HL-60 (cell line): ENCODE measurements around the gene RASAL2.

Source experiments
- DNase-seq, 2 experiments: peaks; one replicate each; pipeline ENCODE4 v3.0.0-alpha.2; 2010 to 2020; ENCODE audit warnings: low read depth in 1 of 2, low spot score in 1 of 2
- H3K27ac ChIP-seq: fragments of 250-450 bp; sonication (Bioruptor Pico); replicated peaks from 2 replicates; pipeline ENCODE4 v1.5.1; 2020; ENCODE audit warnings: mild to moderate bottlenecking, moderate library complexity
- H3K27me3 ChIP-seq: fragments of 250-450 bp; sonication (Bioruptor Pico); 2 replicates; pipeline ENCODE4 v1.5.1; 2021; ENCODE audit warnings: mild to moderate bottlenecking, moderate library complexity; ENCODE audit not compliant: insufficient read depth, poor library complexity, severe bottlenecking
- H3K4me3 ChIP-seq: replicated peaks from 2 replicates; pipeline ENCODE4 v1.5.1; 2011; ENCODE audit warnings: mild to moderate bottlenecking, control low read depth, low read length; ENCODE audit not compliant: insufficient read depth
- GABPA ChIP-seq: IDR thresholded peaks from 2 replicates; pipeline ENCODE4 v1.6.1; 2012; ENCODE audit warnings: low read depth
- POLR2AphosphoS5 ChIP-seq: IDR thresholded peaks from 2 replicates; pipeline ENCODE4 v1.6.1; 2012; ENCODE audit warnings: low read depth
- SPI1 ChIP-seq: IDR thresholded peaks from 2 replicates; pipeline ENCODE4 v1.6.1; 2012; ENCODE audit warnings: low read depth, mild to moderate bottlenecking, borderline replicate concordance
- TF ChIP-seq, protein P1 (sequence below): IDR thresholded peaks from one replicate; pipeline ENCODE4 v1.5.1; 2011; ENCODE audit warnings: low read length, control low read depth, inconsistent platforms; ENCODE audit not compliant: insufficient read depth
- TF ChIP-seq, protein P2 (sequence below): IDR thresholded peaks from 2 replicates; pipeline ENCODE4 v1.6.1; 2012; ENCODE audit warnings: low read depth; ENCODE audit not compliant: insufficient replicate concordance

RASAL2 gene

DNA sequence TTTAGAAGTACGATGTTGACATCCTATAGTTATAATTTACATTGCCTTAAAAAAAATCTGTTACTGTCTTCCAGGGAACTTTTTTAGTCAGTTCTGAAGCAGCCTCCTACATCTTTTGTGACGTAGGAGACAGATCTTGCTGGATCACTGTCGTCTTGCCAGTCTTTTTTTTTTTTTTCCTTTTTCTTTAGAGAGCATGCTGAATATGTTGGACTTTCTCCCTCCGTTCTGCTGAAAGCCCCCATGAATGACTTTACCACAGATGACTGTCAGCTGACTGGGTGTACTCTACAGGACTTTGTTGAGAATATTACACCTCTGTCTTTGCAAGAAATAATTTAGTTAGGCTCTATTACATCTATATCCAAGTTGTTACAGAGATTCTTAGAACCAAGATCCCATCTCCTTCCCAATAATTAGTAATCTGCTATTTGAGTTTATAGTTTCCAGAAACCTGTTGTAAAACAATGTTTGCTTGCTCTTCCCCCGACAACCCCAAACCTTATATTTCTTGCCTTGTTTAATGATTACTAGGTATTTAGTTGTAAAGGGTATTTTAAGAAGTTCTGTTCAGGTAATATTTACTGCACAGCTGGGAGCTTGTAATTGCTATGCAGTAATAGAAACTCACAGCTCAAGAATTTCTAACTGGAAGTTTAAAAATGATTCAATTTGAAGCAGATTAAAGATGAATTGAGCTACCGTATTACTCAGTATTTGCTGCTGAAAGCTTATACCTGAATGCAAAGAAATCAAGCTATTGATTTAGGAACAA is 61.8 kb downstream of the RASAL2 start:
- no peak for DNase-seq
- TF ChIP-seq POLR2AphosphoS5 (no peak), GABPA (no peak), SPI1 (no peak)
- TF ChIP-seq, protein P1, sequence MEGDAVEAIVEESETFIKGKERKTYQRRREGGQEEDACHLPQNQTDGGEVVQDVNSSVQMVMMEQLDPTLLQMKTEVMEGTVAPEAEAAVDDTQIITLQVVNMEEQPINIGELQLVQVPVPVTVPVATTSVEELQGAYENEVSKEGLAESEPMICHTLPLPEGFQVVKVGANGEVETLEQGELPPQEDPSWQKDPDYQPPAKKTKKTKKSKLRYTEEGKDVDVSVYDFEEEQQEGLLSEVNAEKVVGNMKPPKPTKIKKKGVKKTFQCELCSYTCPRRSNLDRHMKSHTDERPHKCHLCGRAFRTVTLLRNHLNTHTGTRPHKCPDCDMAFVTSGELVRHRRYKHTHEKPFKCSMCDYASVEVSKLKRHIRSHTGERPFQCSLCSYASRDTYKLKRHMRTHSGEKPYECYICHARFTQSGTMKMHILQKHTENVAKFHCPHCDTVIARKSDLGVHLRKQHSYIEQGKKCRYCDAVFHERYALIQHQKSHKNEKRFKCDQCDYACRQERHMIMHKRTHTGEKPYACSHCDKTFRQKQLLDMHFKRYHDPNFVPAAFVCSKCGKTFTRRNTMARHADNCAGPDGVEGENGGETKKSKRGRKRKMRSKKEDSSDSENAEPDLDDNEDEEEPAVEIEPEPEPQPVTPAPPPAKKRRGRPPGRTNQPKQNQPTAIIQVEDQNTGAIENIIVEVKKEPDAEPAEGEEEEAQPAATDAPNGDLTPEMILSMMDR = no peak
- TF ChIP-seq, protein P2, sequence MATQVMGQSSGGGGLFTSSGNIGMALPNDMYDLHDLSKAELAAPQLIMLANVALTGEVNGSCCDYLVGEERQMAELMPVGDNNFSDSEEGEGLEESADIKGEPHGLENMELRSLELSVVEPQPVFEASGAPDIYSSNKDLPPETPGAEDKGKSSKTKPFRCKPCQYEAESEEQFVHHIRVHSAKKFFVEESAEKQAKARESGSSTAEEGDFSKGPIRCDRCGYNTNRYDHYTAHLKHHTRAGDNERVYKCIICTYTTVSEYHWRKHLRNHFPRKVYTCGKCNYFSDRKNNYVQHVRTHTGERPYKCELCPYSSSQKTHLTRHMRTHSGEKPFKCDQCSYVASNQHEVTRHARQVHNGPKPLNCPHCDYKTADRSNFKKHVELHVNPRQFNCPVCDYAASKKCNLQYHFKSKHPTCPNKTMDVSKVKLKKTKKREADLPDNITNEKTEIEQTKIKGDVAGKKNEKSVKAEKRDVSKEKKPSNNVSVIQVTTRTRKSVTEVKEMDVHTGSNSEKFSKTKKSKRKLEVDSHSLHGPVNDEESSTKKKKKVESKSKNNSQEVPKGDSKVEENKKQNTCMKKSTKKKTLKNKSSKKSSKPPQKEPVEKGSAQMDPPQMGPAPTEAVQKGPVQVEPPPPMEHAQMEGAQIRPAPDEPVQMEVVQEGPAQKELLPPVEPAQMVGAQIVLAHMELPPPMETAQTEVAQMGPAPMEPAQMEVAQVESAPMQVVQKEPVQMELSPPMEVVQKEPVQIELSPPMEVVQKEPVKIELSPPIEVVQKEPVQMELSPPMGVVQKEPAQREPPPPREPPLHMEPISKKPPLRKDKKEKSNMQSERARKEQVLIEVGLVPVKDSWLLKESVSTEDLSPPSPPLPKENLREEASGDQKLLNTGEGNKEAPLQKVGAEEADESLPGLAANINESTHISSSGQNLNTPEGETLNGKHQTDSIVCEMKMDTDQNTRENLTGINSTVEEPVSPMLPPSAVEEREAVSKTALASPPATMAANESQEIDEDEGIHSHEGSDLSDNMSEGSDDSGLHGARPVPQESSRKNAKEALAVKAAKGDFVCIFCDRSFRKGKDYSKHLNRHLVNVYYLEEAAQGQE = no peak
- Histone ChIP-seq H3K27ac (no peak overlapping the region), H3K4me3 (no peak overlapping the region), H3K27me3 (no peaks in the 10 kb centered on the region)

DNA sequence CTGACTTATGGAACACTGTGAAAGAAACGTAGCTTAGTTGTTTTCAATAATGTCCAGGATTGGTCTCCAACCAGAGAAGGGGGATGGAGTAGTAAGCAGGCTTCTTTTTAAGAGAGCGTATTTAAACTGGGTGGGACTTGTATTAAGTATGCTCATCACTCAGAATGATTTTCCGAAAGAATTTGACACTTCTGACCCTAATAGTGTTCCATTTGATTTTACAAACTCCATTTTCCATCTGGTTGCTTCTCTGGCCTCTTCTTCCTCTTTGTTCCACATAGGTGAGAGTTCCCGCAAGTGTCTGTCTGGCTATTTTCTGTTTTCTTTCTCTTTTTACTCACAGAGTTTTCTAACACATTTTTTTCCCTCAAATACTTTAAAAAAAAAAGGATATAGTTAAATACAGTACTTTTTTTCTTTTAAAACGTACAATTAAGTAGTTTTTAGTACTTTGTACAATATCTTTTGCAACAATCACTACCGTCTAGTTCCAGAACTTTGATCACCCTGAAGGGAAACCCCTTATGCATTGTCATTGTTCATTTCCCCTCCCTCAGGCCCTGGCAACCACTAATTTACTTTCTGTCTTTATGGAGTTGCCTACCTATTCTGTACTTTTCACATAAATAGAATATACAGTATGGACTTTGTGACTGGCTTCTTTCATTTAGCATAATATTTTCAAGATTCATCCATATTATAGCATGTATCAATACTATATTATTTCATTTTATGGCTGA is 67.0 kb downstream of the RASAL2 start:
- Histone ChIP-seq H3K27ac (no peak overlapping the region), H3K4me3 (no peak overlapping the region), H3K27me3 (no peaks in the 10 kb centered on the region)
- DNase-seq = no peak
- no peak for TF ChIP-seq POLR2AphosphoS5
- TF ChIP-seq, protein P2 = no peak
- TF ChIP-seq GABPA = no peak
- no peak for TF ChIP-seq SPI1
- TF ChIP-seq, protein P1 = no peak

DNA sequence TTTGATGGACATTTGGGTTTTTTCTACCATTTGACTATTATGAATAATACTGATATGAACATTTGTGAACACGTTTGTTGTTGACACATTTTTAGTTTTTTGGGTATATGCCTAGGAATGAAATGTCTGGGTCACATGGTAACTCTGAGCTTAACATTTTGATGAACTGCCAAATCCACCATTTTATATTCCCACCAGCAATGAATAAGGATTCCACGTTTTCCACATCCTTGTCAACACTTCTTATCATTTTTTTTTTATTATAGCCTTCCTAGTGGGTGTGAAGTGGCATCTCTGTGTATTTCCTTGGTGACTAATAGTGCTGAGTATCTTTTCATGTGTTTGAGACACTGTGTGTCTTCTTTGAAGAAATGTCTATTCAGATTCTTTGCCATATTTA is 67.6 kb downstream of the RASAL2 start:
- TF ChIP-seq, protein P1 = no peak
- TF ChIP-seq POLR2AphosphoS5 (no peak), SPI1 (no peak), GABPA (no peak)
- TF ChIP-seq, protein P2 = no peak
- no peak for DNase-seq
- no peak overlapping the region for H3K4me3 ChIP-seq

More for the DNA sequence above, 67.6 kb downstream of the RASAL2 start:
- no peaks in the 10 kb centered on the region for H3K27me3 ChIP-seq
- H3K27ac ChIP-seq = no peak overlapping the region
